GM19397 (cell line): Measurements from ENCODE around the gene ARPC5.
"Not testable (repeated sequence)": the region's sequence is repeated elsewhere in the genome, so short reads cannot be mapped to it uniquely, and the experiment has no call there.

Experiments
- ATAC-seq: cut with Tn5 transposase; IDR thresholded peaks from one replicate; pipeline ENCODE4 v1.9.1; 2021; ENCODE audit warnings: mild to moderate bottlenecking, moderate library complexity; ENCODE audit not compliant: unreplicated experiment

The ARPC5 gene

DNA sequence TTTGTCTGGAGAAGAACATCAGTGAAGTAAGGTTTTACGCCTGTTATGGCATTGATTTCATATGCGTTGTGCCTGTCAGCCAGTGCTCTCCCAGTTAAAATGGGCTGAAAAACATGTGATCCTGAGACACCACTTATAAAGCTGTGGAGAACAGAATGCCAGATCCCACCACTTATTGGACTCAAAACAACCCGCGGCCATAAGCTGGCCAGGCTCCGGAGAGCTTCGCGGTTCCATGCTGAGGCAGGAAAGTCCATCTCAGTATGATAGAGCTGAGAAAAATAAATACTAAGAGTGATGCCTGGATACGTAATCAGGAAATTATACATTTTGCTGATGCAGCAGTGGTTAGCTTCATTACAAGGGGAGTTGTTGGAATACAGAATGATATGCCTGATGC is 12.5 kb upstream of the ARPC5 start:
- ATAC-seq, result no peak

DNA sequence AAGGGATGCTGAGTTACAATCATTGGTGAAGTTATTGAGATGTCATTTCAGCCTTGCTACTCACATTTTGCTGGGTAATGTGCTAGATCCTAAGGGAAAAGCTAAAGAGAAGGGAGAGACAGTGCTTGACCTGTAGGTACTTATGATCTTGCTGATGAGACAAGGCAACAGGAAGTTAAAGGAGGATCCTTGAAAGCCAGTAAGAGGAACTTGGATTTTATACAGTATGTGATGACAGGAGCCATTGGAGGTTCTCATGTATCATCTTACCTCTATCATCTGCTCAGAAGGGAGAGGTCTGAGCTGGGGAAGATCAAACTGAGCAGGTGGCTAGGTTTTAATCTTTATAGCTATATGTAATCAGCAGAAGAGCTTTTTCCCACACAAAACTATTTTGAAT is 11.2 kb upstream of the ARPC5 start:
- no peak for ATAC-seq

- ATAC-seq, result no peak
Measured at GRCh38 chr1:183645531-183645930, 9.9 kb upstream of the ARPC5 start.

GRCh38 chr1:183642166-183642565 is 6.6 kb upstream of the ARPC5 start:
- no peak for ATAC-seq

- ATAC-seq, result no peak
Measured at GRCh38 chr1:183640193-183640592, 4.6 kb upstream of the ARPC5 start.

GRCh38 chr1:183638649-183639387 is 3.2 kb upstream of the ARPC5 start:
- ATAC-seq, result no peak

GRCh38 chr1:183636783-183637182 is 1.2 kb upstream of the ARPC5 start:
- no peak for ATAC-seq

- no peak for ATAC-seq
Measured at GRCh38 chr1:183636334-183636682, 725 bp upstream of the ARPC5 start.

DNA sequence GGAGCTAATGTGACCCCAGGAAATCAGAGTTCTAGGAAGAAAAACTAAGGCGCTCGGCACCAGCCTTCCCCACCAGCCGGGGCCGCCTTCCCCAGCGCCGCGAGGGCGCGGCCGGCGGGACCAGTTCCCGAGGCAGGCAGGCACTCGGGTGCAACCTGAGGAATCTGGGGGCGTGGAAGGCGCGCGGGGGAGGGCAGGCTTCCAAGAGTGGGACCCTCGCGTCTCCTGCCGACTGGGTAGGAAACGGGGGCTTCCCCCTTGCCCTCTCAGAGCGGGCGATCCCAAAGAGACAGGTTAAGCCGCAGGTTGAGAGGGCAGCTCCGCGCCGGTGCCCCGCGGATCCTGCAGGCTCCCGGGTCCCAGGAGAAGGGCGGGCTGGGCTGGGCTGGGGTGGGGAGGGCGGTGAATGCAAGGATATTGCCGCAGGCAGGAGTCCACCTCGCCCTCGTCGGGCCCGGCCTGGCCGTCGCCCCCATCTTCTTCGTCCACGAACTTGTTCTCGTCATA is 431 bp downstream of the ARPC5 start:
- peak; percentile 4 for ATAC-seq

DNA sequence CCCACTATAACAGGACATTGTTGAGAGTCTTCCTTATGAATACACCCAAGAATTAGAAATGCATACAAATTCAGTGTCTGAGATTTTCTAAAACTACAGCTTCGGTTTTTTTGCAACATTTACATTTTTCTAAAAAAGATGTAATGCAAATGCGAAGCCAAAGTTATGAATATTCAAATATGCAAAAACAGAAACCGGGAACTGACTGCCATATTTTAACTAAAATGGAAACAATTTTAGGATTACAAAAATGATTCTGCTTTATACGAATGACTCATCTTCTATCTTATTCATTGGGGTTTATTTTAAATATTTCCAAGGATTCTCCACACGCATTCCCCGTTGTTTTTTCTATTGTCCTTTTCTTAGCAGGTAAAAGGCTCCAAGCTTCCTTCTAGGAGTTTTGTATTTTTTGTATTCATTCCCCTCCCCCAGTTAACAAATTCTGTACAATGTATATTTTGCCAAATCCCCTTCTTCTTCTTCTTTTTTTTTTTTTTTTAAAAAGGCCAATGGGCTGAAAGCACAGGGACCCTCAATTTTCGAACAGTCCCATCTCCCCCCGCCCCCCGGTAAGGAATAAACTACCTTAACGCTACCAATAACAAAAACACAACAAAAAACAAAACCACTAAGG is 1.0 kb downstream of the ARPC5 start:
- no peak for ATAC-seq

- peak; percentile 26 for ATAC-seq
Measured at GRCh38 chr1:183633676-183634343, 1.8 kb downstream of the ARPC5 start.

- no peak for ATAC-seq
Measured at GRCh38 chr1:183632964-183633363, 2.6 kb downstream of the ARPC5 start.

GRCh38 chr1:183632114-183632513 is 3.5 kb downstream of the ARPC5 start:
- no peak for ATAC-seq

GRCh38 chr1:183630748-183631147 is 4.8 kb downstream of the ARPC5 start:
- ATAC-seq, result no peak

DNA sequence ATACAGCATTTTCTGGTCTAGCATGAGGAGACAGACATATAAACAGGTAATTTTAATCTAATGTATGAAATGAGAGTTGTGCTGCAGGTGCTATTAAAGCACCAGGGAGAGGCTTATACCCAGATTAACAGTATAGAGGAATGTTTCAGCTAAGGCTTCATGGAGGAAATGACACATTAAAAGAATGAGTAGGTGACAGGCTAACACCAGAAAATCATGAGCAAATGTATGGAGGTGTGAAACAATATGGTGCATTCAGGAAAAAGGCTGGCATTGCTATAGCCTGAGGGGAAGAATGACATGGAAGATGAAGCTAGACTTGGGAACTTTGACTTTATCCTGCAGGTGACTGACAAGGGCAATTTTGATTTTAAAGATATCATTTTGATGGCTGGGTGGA is 7.0 kb downstream of the ARPC5 start:
- no peak for ATAC-seq

GRCh38 chr1:183626236-183626635 is 9.3 kb downstream of the ARPC5 start:
- not testable (repeated sequence) for ATAC-seq

GRCh38 chr1:183622884-183623785 is 12.4 kb downstream of the ARPC5 start:
- peak; percentile 63 for ATAC-seq

GRCh38 chr1:183622013-183622412 is 13.6 kb downstream of the ARPC5 start:
- ATAC-seq, result no peak

DNA sequence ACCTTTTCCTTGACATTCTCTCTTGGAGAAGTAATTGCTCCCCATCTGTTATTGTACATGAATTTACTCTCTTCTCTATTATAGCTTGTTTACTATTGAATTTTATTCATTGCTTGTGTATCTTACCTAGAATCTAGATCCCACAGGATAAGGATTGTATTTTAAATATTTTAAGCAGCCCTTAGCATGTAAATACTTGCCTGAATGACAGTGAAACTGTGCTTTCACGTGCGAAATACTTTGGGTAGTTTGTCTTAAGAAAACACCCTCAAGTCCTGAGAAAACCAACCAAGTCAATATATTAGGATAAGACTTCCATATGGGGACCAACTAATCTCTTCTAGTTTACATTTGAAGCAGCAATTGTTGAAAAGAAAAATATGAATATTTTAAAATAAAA is 15.3 kb downstream of the ARPC5 start:
- no peak for ATAC-seq

DNA sequence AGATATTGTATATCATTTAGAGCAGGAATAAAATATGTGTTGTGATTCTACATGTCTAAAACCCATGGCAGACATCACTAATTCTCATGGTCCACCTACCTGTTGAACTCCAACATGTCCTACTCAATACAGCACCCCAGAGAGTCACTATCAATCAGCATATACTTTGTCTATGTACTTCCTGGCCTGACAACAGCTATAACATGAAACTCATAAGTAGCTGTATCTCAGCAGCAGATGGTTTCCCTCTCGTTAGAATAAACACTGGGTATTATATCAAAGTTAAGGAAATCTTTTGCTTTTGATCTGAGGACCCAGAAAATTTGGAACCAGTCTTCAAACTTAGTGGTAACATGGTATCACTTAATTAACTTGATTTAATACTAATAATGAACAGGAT is 15.8 kb downstream of the ARPC5 start:
- ATAC-seq, result no peak

DNA sequence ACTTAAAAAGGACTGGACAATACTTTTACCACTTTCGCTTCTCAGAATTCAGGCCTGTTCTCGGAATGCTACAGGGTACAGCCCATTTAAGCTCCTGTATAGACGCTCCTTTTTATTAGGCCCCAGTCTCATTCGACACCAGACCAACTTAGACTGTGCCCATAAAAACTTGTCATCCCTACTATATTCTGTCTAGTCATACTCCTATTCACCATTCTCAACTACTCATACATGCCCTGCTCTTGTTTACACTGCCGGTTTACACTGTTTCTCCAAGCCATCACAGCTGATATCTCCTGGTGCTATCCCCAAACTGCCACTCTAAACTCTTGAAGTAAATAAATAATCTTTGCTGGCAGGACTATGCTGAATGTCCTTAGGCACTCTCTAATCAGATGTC is 17.4 kb downstream of the ARPC5 start:
- ATAC-seq, result not testable (repeated sequence)
